H1 (cell line): ENCODE data around the gene NEK2. TPM values are rescaled to one million over a fixed set of nuclear protein-coding genes. Genes with fewer than 3 reads are reported as not detected.
A peak's percentile ranks its signal among the peaks of the same experiment; 100 is the strongest.

Source experiments
- EZH2 ChIP-seq: fragments of 200-600 bp; sonication (generic); IDR thresholded peaks from 2 replicates; pipeline ENCODE4 v1.7.1; 2012; ENCODE audit warnings: low read depth, mild to moderate bottlenecking, moderate library complexity, low read length, inconsistent platforms; ENCODE audit not compliant: severe bottlenecking
- GABPA ChIP-seq: IDR thresholded peaks from 2 replicates; pipeline ENCODE4 v1.6.1; 2011; ENCODE audit warnings: mild to moderate bottlenecking, low read length, moderate library complexity, borderline replicate concordance; ENCODE audit not compliant: insufficient read depth
- MAFK ChIP-seq: IDR thresholded peaks from 2 replicates; pipeline ENCODE4 v1.6.1; 2012; ENCODE audit warnings: low read depth, mild to moderate bottlenecking, improper control_type of control experiment, low read length
- polyA plus RNA-seq, 7 experiments: library from polyadenylated mRNA; depleted of rRNA in 3 of 7; stranded (reverse) in 5 of 7; unstranded in 2 of 7; fragments of >200 nt in 5 of 7; fragments of 200-250 nt in 2 of 7; gene quantifications; 1 replicate in 5 of 7; 2 replicates in 1 of 7; 4 replicates in 1 of 7; pipeline versions ENCODE4 v1.2.1 to v1.2.3, GENCODE V29; 2011 to 2013; ENCODE audit warnings: missing spikeins in 2 of 7, mixed read lengths in 2 of 7
- total RNA-seq: library from RNA; stranded (reverse); fragmentation: NEBNext Ultra II Directional; extraction: Animal tissue kit (Norgen Biotek cat#: 25700); gene quantifications from 2 replicates; pipeline ENCODE4 v1.2.1, GENCODE V29; 2021
- TF ChIP-seq, protein P1 (sequence below), 3 experiments: IDR thresholded peaks; 1 replicate in 2 of 3; 2 replicates in 1 of 3; pipeline versions ENCODE4 v1.5.1 to v1.6.1; 2011; ENCODE audit warnings: low read length in 3 of 3, mild to moderate bottlenecking in 3 of 3, inconsistent platforms in 2 of 3, low read depth in 1 of 3, moderate library complexity in 1 of 3; ENCODE audit not compliant: insufficient read depth in 1 of 3; ENCODE audit errors: control extremely low read depth in 1 of 3

The NEK2 gene
- total and polyA plus RNA-seq, 2 of the 8 experiments (the other 6 are each of a cell fraction or from before 2014, with no cell fraction given) = 8.4 to 22.9 TPM

DNA sequence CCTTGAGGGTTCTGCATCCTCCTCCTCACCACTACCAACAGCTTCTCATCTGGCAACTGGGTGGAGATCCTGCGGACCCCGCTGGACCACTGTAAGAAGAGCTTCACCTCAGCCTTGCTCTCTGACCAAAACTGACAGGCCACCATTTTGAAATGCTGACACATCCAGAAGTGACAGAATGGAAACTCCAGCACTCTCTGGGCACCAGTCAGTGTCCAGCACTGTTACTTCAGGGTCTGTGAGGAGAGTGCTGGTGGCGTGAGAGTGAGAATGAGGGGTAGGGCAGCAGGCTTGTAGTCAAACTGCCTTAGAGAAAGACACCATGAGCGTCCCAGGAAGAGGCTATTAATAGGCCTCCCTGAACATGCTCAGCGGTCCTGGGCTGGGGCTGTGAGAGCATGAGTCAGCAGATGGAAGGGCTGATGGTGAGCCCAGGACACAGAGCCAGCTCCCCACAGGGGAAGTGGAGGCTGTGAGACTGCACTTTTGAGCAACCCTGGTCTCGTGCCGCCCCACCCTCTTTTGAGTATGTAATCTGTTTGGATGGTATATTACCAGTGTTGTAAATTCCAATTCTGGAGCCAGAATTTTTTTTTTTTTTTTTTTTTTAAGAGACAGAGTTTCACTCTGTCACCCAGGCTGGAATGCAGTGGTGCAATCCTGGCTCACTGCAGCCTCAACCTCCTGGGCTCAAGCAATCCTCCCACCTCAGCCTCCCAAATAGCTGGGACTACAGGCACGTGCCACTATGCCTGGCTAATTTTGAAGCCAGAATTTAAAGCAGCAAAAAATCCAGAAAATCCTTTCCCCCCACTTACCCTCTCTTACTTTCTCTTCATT, 62.1 kb downstream of the NEK2 start (continued):
- TF ChIP-seq GABPA (no peak), MAFK (peak; percentile 53; the same call in 1 of the 2 replicates), EZH2 (no peak)
- TF ChIP-seq, protein P1, sequence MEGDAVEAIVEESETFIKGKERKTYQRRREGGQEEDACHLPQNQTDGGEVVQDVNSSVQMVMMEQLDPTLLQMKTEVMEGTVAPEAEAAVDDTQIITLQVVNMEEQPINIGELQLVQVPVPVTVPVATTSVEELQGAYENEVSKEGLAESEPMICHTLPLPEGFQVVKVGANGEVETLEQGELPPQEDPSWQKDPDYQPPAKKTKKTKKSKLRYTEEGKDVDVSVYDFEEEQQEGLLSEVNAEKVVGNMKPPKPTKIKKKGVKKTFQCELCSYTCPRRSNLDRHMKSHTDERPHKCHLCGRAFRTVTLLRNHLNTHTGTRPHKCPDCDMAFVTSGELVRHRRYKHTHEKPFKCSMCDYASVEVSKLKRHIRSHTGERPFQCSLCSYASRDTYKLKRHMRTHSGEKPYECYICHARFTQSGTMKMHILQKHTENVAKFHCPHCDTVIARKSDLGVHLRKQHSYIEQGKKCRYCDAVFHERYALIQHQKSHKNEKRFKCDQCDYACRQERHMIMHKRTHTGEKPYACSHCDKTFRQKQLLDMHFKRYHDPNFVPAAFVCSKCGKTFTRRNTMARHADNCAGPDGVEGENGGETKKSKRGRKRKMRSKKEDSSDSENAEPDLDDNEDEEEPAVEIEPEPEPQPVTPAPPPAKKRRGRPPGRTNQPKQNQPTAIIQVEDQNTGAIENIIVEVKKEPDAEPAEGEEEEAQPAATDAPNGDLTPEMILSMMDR (IDR thresholded peaks at IDR 0.05; ENCODE audit: control extremely low read depth in 1 of 3, insufficient read depth in 1 of 3, low read depth in 1 of 3, low read length in 3 of 3) = no peak
